ENCODE results near the gene LGALS12.

Gene LGALS12

DNA sequence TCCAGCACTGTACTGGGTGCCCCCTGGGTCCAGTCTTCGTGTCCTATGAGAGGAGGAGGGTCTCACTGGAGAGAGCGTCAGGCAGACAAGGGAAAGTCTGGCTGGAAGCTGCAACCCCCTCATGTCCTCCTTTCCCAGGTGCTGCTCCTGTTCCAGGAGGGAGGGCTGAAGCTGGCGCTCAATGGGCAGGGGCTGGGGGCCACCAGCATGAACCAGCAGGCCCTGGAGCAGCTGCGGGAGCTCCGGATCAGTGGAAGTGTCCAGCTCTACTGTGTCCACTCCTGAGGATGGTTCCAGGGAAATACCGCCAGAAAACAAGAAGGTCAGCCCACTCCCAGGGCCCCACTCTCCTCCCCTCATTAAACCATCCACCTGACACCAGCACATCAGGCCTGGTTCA is 10.2 kb downstream of the LGALS12 start:
- no peak overlapping the region for H3K27ac ChIP-seq (ENCODE audit: insufficient read depth in 1 of 2, low read depth in 1 of 2, low read length in 2 of 2, poor library complexity in 1 of 2, severe bottlenecking in 2 of 2)
- peaks cover 0 to 12% (median 8%) of the 10 kb centered on the region in 4 experiments for H3K4me1 ChIP-seq (ENCODE audit: control extremely low read depth in 1 of 4, control insufficient read depth in 4 of 4, insufficient read depth in 4 of 4, low read length in 3 of 4)
- no peak for DNase-seq
- ChIA-PET POLR2A (interaction anchor here (0.7 kb wide), 1 partner anchor 67 kb away, joined by 4 read pairs; no protein-coding TSS in a partner anchor), CTCF (interaction anchor here (1.0 to 1.9 kb wide), 3 partner anchors 11 to 57 kb away, joined by 3 to 4 read pairs (median 3); no protein-coding TSS in a partner anchor)
- H3K9me3 ChIP-seq (ENCODE audit: control extremely low read depth in 1 of 5, control insufficient read depth in 4 of 5, insufficient read depth in 2 of 5, low read depth in 1 of 5, low read length in 4 of 5), result peaks cover 0 to 8% (median 0%) of the 10 kb centered on the region in 5 experiments
- no peaks in the 10 kb centered on the region for H3K36me3 ChIP-seq (ENCODE audit: control insufficient read depth in 4 of 4, insufficient read depth in 4 of 4, low read length in 3 of 4)
- no peak overlapping the region for H3K4me3 ChIP-seq (ENCODE audit: control insufficient read depth in 1 of 7, extremely low read depth in 1 of 7, insufficient read depth in 4 of 7, low read depth in 2 of 7, low read length in 6 of 7)
- WGBS (ENCODE audit: insufficient coverage), result 96% methylated on average over 4 of the region's 6 CpGs
- no peaks in the 10 kb centered on the region for H3K27me3 ChIP-seq (replicated peaks in 2 of 5; ENCODE audit: control insufficient read depth in 4 of 5, insufficient read depth in 5 of 5, low read length in 4 of 5)

DNA sequence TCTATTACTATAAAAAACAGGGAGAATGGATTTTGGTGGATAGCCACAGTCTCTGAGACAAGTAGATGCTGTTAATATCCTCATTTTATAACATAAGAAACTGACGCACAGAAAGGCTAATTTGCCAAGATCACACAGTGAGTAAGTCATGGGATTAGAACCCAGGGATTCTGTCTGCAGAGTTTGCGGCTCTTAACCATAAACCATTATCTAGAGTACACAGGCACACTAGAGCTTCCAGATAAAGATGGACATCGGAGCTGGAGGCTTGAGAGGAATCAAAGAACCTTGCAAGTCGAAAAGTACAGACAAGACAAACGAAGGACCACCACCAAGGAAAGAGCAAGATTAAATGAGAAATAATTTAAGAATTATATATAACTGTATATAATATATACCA is 11.3 kb downstream of the LGALS12 start:
- no peak overlapping the region for H3K4me3 ChIP-seq (ENCODE audit: control insufficient read depth in 1 of 7, extremely low read depth in 1 of 7, insufficient read depth in 4 of 7, low read depth in 2 of 7, low read length in 6 of 7)
- H3K9me3 ChIP-seq (ENCODE audit: control extremely low read depth in 1 of 5, control insufficient read depth in 4 of 5, insufficient read depth in 2 of 5, low read depth in 1 of 5, low read length in 4 of 5), result peaks cover 0 to 8% (median 0%) of the 10 kb centered on the region in 5 experiments
- peaks cover 0 to 8% (median 4%) of the 10 kb centered on the region in 4 experiments for H3K4me1 ChIP-seq (ENCODE audit: control extremely low read depth in 1 of 4, control insufficient read depth in 4 of 4, insufficient read depth in 4 of 4, low read length in 3 of 4)
- peak; percentile 44 to 70 (median 54) for DNase-seq
- H3K36me3 ChIP-seq (ENCODE audit: control insufficient read depth in 4 of 4, insufficient read depth in 4 of 4, low read length in 3 of 4), result no peaks in the 10 kb centered on the region
- WGBS (ENCODE audit: insufficient coverage), result 86% methylated on average over 1 of the region's 5 CpGs
- H3K27ac ChIP-seq (ENCODE audit: insufficient read depth in 1 of 2, low read depth in 1 of 2, low read length in 2 of 2, poor library complexity in 1 of 2, severe bottlenecking in 2 of 2), result no peak overlapping the region
- H3K27me3 ChIP-seq (replicated peaks in 2 of 5; ENCODE audit: control insufficient read depth in 4 of 5, insufficient read depth in 5 of 5, low read length in 4 of 5), result no peaks in the 10 kb centered on the region
- CTCF ChIA-PET, result interaction anchor here (1.4 kb wide), 1 partner anchor 38 kb away, joined by 6 read pairs; no protein-coding TSS in a partner anchor
- POLR2A ChIA-PET, result interaction anchor here (0.6 kb wide), 1 partner anchor 38 kb away, joined by 3 read pairs; no protein-coding TSS in a partner anchor

DNA sequence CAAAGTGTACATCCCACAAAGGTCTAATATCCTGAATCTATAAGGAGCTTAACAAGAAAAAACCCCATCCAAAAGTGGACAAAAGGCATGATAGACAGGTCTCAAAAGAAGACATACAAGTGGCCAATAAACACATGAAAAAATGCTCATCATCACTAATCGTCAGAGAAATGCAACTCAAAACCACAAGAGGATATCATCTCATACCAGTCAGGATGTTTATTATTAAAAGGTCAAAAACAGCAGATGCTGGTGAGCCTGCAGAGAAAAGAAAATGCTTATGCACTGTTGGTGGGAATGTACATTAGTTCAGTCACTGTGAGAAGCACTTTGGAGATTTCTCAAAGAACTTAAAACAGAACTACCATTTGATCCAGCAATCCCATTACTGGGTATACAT is 12.7 kb downstream of the LGALS12 start:
- no peaks in the 10 kb centered on the region for H3K36me3 ChIP-seq (ENCODE audit: control insufficient read depth in 4 of 4, insufficient read depth in 4 of 4, low read length in 3 of 4)
- no peak overlapping the region for H3K27ac ChIP-seq (ENCODE audit: insufficient read depth in 1 of 2, low read depth in 1 of 2, low read length in 2 of 2, poor library complexity in 1 of 2, severe bottlenecking in 2 of 2)
- H3K4me1 ChIP-seq (ENCODE audit: control extremely low read depth in 1 of 4, control insufficient read depth in 4 of 4, insufficient read depth in 4 of 4, low read length in 3 of 4), result peaks cover 0 to 8% (median 4%) of the 10 kb centered on the region in 4 experiments
- H3K4me3 ChIP-seq (ENCODE audit: control insufficient read depth in 1 of 7, extremely low read depth in 1 of 7, insufficient read depth in 4 of 7, low read depth in 2 of 7, low read length in 6 of 7), result no peak overlapping the region
- no peaks in the 10 kb centered on the region for H3K27me3 ChIP-seq (replicated peaks in 2 of 5; ENCODE audit: control insufficient read depth in 4 of 5, insufficient read depth in 5 of 5, low read length in 4 of 5)
- peak in 2 of 3 donors; percentile 65 to 79 for DNase-seq
- POLR2A ChIA-PET, result no interaction called here
- H3K9me3 ChIP-seq (ENCODE audit: control extremely low read depth in 1 of 5, control insufficient read depth in 4 of 5, insufficient read depth in 2 of 5, low read depth in 1 of 5, low read length in 4 of 5), result peaks cover 0 to 8% (median 0%) of the 10 kb centered on the region in 5 experiments
- CTCF ChIA-PET, result interaction anchor here (0.7 to 1.4 kb wide), 3 partner anchors 39 to 117 kb away, joined by 3 to 6 read pairs (median 4); no protein-coding TSS in a partner anchor
- WGBS (ENCODE audit: insufficient coverage), result no CpG with 5 or more reads among the region's 1 CpG

DNA sequence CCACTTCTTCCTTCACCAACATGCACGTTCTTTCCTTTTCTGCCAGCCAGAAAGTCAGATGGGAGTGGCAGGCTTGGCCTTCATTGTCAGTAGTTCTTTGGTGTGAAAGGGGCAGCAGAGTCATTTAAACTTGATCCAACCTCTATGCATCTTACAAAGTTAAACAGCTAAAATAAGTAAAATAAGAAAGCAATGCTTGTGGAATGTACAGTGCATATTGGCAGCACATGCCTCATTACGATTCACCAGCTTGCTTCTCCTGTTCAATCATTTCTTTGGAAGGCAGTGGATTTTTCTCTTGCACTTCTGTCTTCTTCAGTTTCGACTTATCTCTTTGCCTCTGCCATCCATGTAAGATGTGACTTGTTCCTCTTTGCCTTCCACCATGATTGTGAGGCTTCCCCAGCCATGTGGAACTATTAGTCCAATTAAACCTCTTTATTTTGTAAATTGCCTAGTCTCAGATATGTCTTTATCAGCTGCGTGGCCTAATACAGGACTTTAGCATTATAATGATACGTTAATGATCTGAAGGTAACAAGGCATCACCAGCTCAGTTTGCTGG is 14.8 kb downstream of the LGALS12 start:
- no peak for DNase-seq
- Histone ChIP-seq H3K27ac (ENCODE audit: insufficient read depth in 1 of 2, low read depth in 1 of 2, low read length in 2 of 2, poor library complexity in 1 of 2, severe bottlenecking in 2 of 2) (no peak overlapping the region), H3K27me3 (replicated peaks in 2 of 5; ENCODE audit: control insufficient read depth in 4 of 5, insufficient read depth in 5 of 5, low read length in 4 of 5) (no peaks in the 10 kb centered on the region), H3K4me1 (ENCODE audit: control extremely low read depth in 1 of 4, control insufficient read depth in 4 of 4, insufficient read depth in 4 of 4, low read length in 3 of 4) (peaks cover 0 to 8% (median 4%) of the 10 kb centered on the region in 4 experiments), H3K4me3 (ENCODE audit: control insufficient read depth in 1 of 7, extremely low read depth in 1 of 7, insufficient read depth in 4 of 7, low read depth in 2 of 7, low read length in 6 of 7) (no peak overlapping the region), H3K9me3 (ENCODE audit: control extremely low read depth in 1 of 5, control insufficient read depth in 4 of 5, insufficient read depth in 2 of 5, low read depth in 1 of 5, low read length in 4 of 5) (peaks cover 0 to 8% (median 0%) of the 10 kb centered on the region in 5 experiments), H3K36me3 (ENCODE audit: control insufficient read depth in 4 of 4, insufficient read depth in 4 of 4, low read length in 3 of 4) (no peaks in the 10 kb centered on the region)
- 100% methylated on average over 4 of the region's 5 CpGs for WGBS (ENCODE audit: insufficient coverage)
- POLR2A ChIA-PET, result no interaction called here
- CTCF ChIA-PET, result interaction anchor here (1.0 to 1.4 kb wide), 4 partner anchors 10 to 14 kb away, joined by 3 read pairs; no protein-coding TSS in a partner anchor

DNA sequence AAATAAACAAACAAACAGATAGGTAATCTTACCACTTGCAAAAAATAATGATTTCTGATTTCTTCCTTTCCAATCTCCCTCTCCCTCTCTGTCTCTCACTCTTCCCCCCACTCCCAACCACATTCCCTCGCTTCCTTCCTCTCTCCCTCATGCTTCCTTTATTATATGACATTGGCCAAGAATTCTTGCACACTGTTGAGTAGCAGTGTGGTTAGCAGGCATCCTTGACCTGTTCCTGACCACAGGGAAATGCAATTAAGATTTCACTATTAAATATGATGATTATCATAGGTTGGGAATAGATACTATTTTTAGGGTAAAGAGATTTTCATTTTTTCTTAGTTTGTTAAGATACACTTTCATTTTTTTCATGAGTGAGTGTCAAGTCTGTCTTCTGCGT is 16.0 kb downstream of the LGALS12 start:
- no peak overlapping the region for H3K4me3 ChIP-seq (ENCODE audit: control insufficient read depth in 1 of 7, extremely low read depth in 1 of 7, insufficient read depth in 4 of 7, low read depth in 2 of 7, low read length in 6 of 7)
- H3K36me3 ChIP-seq (ENCODE audit: control insufficient read depth in 4 of 4, insufficient read depth in 4 of 4, low read length in 3 of 4), result no peaks in the 10 kb centered on the region
- CTCF ChIA-PET, result interaction anchor here (1.0 to 1.3 kb wide), 3 partner anchors 11 to 42 kb away, joined by 3 read pairs; no protein-coding TSS in a partner anchor
- peaks cover 0 to 8% (median 4%) of the 10 kb centered on the region in 4 experiments for H3K4me1 ChIP-seq (ENCODE audit: control extremely low read depth in 1 of 4, control insufficient read depth in 4 of 4, insufficient read depth in 4 of 4, low read length in 3 of 4)
- DNase-seq, result no peak
- H3K27ac ChIP-seq (ENCODE audit: insufficient read depth in 1 of 2, low read depth in 1 of 2, low read length in 2 of 2, poor library complexity in 1 of 2, severe bottlenecking in 2 of 2), result no peak overlapping the region
- no peaks in the 10 kb centered on the region for H3K27me3 ChIP-seq (replicated peaks in 2 of 5; ENCODE audit: control insufficient read depth in 4 of 5, insufficient read depth in 5 of 5, low read length in 4 of 5)
- 57% methylated on average over 1 of the region's 2 CpGs for WGBS (ENCODE audit: insufficient coverage)
- POLR2A ChIA-PET, result no interaction called here
- peaks cover 0 to 8% (median 0%) of the 10 kb centered on the region in 5 experiments for H3K9me3 ChIP-seq (ENCODE audit: control extremely low read depth in 1 of 5, control insufficient read depth in 4 of 5, insufficient read depth in 2 of 5, low read depth in 1 of 5, low read length in 4 of 5)

DNA sequence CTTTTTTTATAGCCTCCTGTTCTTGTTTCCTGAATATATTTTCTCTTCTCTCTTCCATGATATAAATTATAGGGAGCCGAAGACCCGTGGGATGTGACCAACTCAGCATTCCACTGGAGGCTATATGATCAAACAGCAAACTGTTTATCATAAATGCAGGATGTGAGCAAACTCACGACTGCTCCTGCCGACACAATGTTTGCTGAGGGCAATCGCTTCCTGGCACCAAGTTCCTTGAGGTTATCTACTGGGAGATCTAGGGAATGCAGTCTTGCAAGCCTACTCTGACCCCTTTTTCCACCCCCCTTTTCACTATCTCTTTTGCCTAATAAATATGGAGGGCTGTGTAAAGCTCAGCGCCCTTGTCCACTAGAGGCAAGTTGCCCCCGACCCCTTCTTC is 17.3 kb downstream of the LGALS12 start:
- H3K27ac ChIP-seq (ENCODE audit: insufficient read depth in 1 of 2, low read depth in 1 of 2, low read length in 2 of 2, poor library complexity in 1 of 2, severe bottlenecking in 2 of 2), result no peak overlapping the region
- no peaks in the 10 kb centered on the region for H3K27me3 ChIP-seq (replicated peaks in 2 of 5; ENCODE audit: control insufficient read depth in 4 of 5, insufficient read depth in 5 of 5, low read length in 4 of 5)
- 100% methylated on average over 1 of the region's 7 CpGs for WGBS (ENCODE audit: insufficient coverage)
- peaks cover 0 to 8% (median 0%) of the 10 kb centered on the region in 5 experiments for H3K9me3 ChIP-seq (ENCODE audit: control extremely low read depth in 1 of 5, control insufficient read depth in 4 of 5, insufficient read depth in 2 of 5, low read depth in 1 of 5, low read length in 4 of 5)
- CTCF ChIA-PET, result interaction anchor here (0.8 to 1.1 kb wide), 3 partner anchors 10 to 44 kb away, joined by 3 read pairs; partner anchors contain the start of gene LGALS12
- H3K4me1 ChIP-seq (ENCODE audit: control extremely low read depth in 1 of 4, control insufficient read depth in 4 of 4, insufficient read depth in 4 of 4, low read length in 3 of 4), result peaks cover 0 to 17% (median 11%) of the 10 kb centered on the region in 4 experiments
- H3K36me3 ChIP-seq (ENCODE audit: control insufficient read depth in 4 of 4, insufficient read depth in 4 of 4, low read length in 3 of 4), result no peaks in the 10 kb centered on the region
- POLR2A ChIA-PET, result no interaction called here
- DNase-seq, result no peak
- no peak overlapping the region for H3K4me3 ChIP-seq (ENCODE audit: control insufficient read depth in 1 of 7, extremely low read depth in 1 of 7, insufficient read depth in 4 of 7, low read depth in 2 of 7, low read length in 6 of 7)

DNA sequence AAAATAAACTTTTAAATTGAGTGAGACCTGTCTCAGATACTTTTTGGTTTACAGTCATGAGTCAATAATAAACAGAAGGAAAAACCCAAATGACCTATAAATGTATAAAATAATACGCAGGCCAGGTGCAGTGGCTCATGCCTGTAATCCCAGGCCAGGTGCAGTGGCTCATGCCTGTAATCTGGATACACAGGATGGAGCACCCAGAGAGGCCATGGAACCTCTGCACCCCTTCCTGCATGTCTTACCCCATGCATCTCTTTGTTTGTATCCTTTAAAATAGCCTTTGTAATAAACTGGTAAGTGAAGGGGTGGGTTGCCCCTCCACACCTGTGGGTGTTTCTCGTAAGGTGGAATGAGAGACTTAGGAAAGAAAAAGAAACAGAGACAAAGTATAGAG is 21.8 kb downstream of the LGALS12 start:
- CTCF ChIA-PET, result no interaction called here

More for the DNA sequence above, 21.8 kb downstream of the LGALS12 start:
- POLR2A ChIA-PET, result interaction anchor here (0.6 kb wide), 1 partner anchor 27 kb away, joined by 3 read pairs; no protein-coding TSS in a partner anchor
- H3K4me1 ChIP-seq (ENCODE audit: control extremely low read depth in 1 of 4, control insufficient read depth in 4 of 4, insufficient read depth in 4 of 4, low read length in 3 of 4), result peaks cover 11 to 35% (median 20%) of the 10 kb centered on the region in 4 experiments
- DNase-seq, result no peak
- H3K9me3 ChIP-seq (ENCODE audit: control extremely low read depth in 1 of 5, control insufficient read depth in 4 of 5, insufficient read depth in 2 of 5, low read depth in 1 of 5, low read length in 4 of 5), result peaks cover 0 to 4% (median 0%) of the 10 kb centered on the region in 5 experiments
- H3K27ac ChIP-seq (ENCODE audit: insufficient read depth in 1 of 2, low read depth in 1 of 2, low read length in 2 of 2, poor library complexity in 1 of 2, severe bottlenecking in 2 of 2), result no peak overlapping the region
- WGBS (ENCODE audit: insufficient coverage), result 67% methylated on average over 1 of the region's 2 CpGs
- no peak overlapping the region for H3K4me3 ChIP-seq (ENCODE audit: control insufficient read depth in 1 of 7, extremely low read depth in 1 of 7, insufficient read depth in 4 of 7, low read depth in 2 of 7, low read length in 6 of 7)
- no peaks in the 10 kb centered on the region for H3K27me3 ChIP-seq (replicated peaks in 2 of 5; ENCODE audit: control insufficient read depth in 4 of 5, insufficient read depth in 5 of 5, low read length in 4 of 5)
- H3K36me3 ChIP-seq (ENCODE audit: control insufficient read depth in 4 of 4, insufficient read depth in 4 of 4, low read length in 3 of 4), result no peaks in the 10 kb centered on the region

All from common myeloid progenitor, CD34-positive (primary cell).